K562 (cell line): ENCODE measurements around the gene HBB. TPM values are rescaled to one million over a fixed set of nuclear protein-coding genes. Genes with fewer than 3 reads are reported as not detected.

ENCODE experiments used
- DDX20 ChIP-seq: fragments of 450-650 bp; IDR thresholded peaks from 2 replicates; pipeline ENCODE4 v1.6.1; 2016; ENCODE audit warnings: missing genetic modification characterization, low read depth, mild to moderate bottlenecking, missing compliant biosample characterization, moderate library complexity
- GABPA ChIP-seq: fragments of 200-800 bp; sonication (Bioruptor generic); conservative IDR thresholded peaks from 2 replicates; pipeline ENCODE4 v1.6.1; 2016; ENCODE audit warnings: low read depth, missing genetic modification characterization, missing compliant biosample characterization
- HMG20B ChIP-seq: fragments of 250-450 bp; sonication (Bioruptor Pico); IDR thresholded peaks from 2 replicates; pipeline ENCODE4 v1.5.0; 2021; ENCODE audit warnings: mild to moderate bottlenecking
- HOMEZ ChIP-seq: fragments of 250-450 bp; sonication (Bioruptor Pico); IDR thresholded peaks from 2 replicates; pipeline ENCODE4 v1.4.0; 2020; ENCODE audit warnings: mild to moderate bottlenecking, moderate library complexity
- LCOR ChIP-seq: sonication (generic); formaldehyde crosslinking; IDR thresholded peaks from 2 replicates; pipeline ENCODE4 v1.8.0; 2022; ENCODE audit warnings: mild to moderate bottlenecking, missing genetic modification reagents
- MCM2 ChIP-seq: fragments of 450-650 bp; IDR thresholded peaks from 2 replicates; pipeline ENCODE4 v1.6.1; 2017; ENCODE audit warnings: low read depth, mild to moderate bottlenecking
- MITF ChIP-seq: IDR thresholded peaks from 2 replicates; pipeline ENCODE4 v1.6.1; 2014; ENCODE audit warnings: antibody characterized with exemption
- NCOA2 ChIP-seq, 2 experiments: fragments of 450-650 bp; IDR thresholded peaks; 2 replicates each; pipeline ENCODE4 v1.6.1; 2018; ENCODE audit warnings: mild to moderate bottlenecking in 2 of 2, moderate library complexity in 1 of 2; ENCODE audit not compliant: partially characterized antibody in 2 of 2
- NR2C1 ChIP-seq, 2 experiments: fragments of 450-650 bp; IDR thresholded peaks; 2 replicates each; pipeline ENCODE4 v1.6.1; 2017; ENCODE audit warnings: mild to moderate bottlenecking in 2 of 2, antibody characterized with exemption in 1 of 2, inconsistent platforms in 1 of 2, missing compliant biosample characterization in 1 of 2, missing genetic modification characterization in 1 of 2
- PHF21A ChIP-seq: fragments of 450-650 bp; IDR thresholded peaks from 2 replicates; pipeline ENCODE4 v1.6.1; 2017; ENCODE audit warnings: low read depth, borderline replicate concordance
- POLR2A ChIP-seq: fragments of 450-650 bp; conservative IDR thresholded peaks from 2 replicates; pipeline ENCODE4 v1.6.1; 2016
- TOE1 ChIP-seq, 2 experiments: fragments of 450-650 bp in 1 of 2; sonication (generic) in 1 of 2; formaldehyde crosslinking in 1 of 2; IDR thresholded peaks; 2 replicates each; pipeline versions ENCODE4 v1.7.1 to v1.8.0; 2016 to 2022; ENCODE audit warnings: borderline replicate concordance in 2 of 2, mild to moderate bottlenecking in 2 of 2, antibody characterized with exemption in 1 of 2, inconsistent platforms in 1 of 2, low read depth in 1 of 2, missing genetic modification reagents in 1 of 2, moderate library complexity in 1 of 2
- USF1 ChIP-seq: sonication (generic); formaldehyde crosslinking; IDR thresholded peaks from 2 replicates; pipeline ENCODE4 v1.9.0; 2022; ENCODE audit warnings: mild to moderate bottlenecking, missing genetic modification reagents
- ZNF121 ChIP-seq: sonication (generic); formaldehyde crosslinking; conservative IDR thresholded peaks from 2 replicates; pipeline ENCODE4 v1.8.0; 2022; ENCODE audit warnings: missing genetic modification reagents
- ZNF175 ChIP-seq: fragments of 200-800 bp; sonication (Bioruptor generic); IDR thresholded peaks from 2 replicates; pipeline ENCODE4 v1.6.1; 2016; ENCODE audit warnings: low read depth, mild to moderate bottlenecking, missing genetic modification characterization, missing compliant biosample characterization
- ZNF277 ChIP-seq: fragments of 250-450 bp; sonication (Bioruptor Pico); IDR thresholded peaks from 2 replicates; pipeline ENCODE4 v1.8.0; 2022; ENCODE audit warnings: inconsistent platforms, mild to moderate bottlenecking, moderate library complexity, borderline replicate concordance
- ZNF395 ChIP-seq: fragments of 200-800 bp; sonication (Bioruptor generic); IDR thresholded peaks from 2 replicates; pipeline ENCODE4 v1.6.1; 2017; ENCODE audit warnings: missing genetic modification characterization, missing compliant biosample characterization
- ZNF740 ChIP-seq, 3 experiments: fragments of 200-800 bp in 1 of 3; sonication (Bioruptor generic) in 1 of 3; sonication (generic) in 1 of 3; formaldehyde crosslinking in 1 of 3; IDR thresholded peaks; 2 replicates each; pipeline versions ENCODE4 v1.6.1 to v1.8.0; 2016 to 2022; ENCODE audit warnings: mild to moderate bottlenecking in 2 of 3, missing compliant biosample characterization in 2 of 3, missing genetic modification characterization in 2 of 3, missing genetic modification reagents in 1 of 3
- polyA plus RNA-seq, 8 experiments: library from polyadenylated mRNA; depleted of rRNA in 4 of 8; stranded (reverse) in 5 of 8; unstranded in 3 of 8; fragments of >200 nt; fragmentation: Nextera tagmentation in 2 of 8; fragmentation: Illumina TruSeq in 1 of 8; extraction: Ambion mirVana in 2 of 8; extraction: Trizol in 1 of 8; gene quantifications; 2 replicates each; pipeline versions ENCODE4 v1.2.1 to v1.2.3, GENCODE V29; 2011 to 2014; ENCODE audit warnings: inconsistent platforms in 1 of 8, missing spikeins in 1 of 8
- total RNA-seq, 7 experiments: library from RNA; depleted of rRNA in 6 of 7; stranded (reverse); fragments of >200 nt in 6 of 7; fragmentation: Illumina TruSeq in 2 of 7; extraction: Trizol in 2 of 7; gene quantifications; 2 replicates each; pipeline versions ENCODE4 v1.2.1 to v1.2.3, GENCODE V29; 2011 to 2021; ENCODE audit warnings: low replicate concordance in 1 of 7

The HBB gene
- total and polyA plus RNA-seq, 9 of the 15 experiments (the other 6 are each of a cell fraction or from before 2014, with no cell fraction given): 0.33 to 3.4 (median 1.2) TPM; not detected in 2

- TF ChIP-seq PHF21A (no peak), TOE1 (IDR thresholded peaks at IDR 0.05; ENCODE audit: borderline replicate concordance) (peak; percentile 99), TOE1 (CRISPR knock-in tag; IDR thresholded peaks at IDR 0.05; ENCODE audit: borderline replicate concordance, low read depth) (no peak), NCOA2 (IDR thresholded peaks at IDR 0.05; ENCODE audit: partially characterized antibody in 2 of 2) (no peak), NR2C1 (IDR thresholded peaks at IDR 0.05) (peak; percentile 76), NR2C1 (tag; IDR thresholded peaks at IDR 0.05) (peak; percentile 92), ZNF395 (CRISPR knock-in tag) (peak; percentile 73; the same call in 1 of the 2 replicates), LCOR (CRISPR knock-in tag) (no peak), MITF (peak; percentile 81; the same call in 1 of the 2 replicates), ZNF277 (CRISPR knock-in tag) (no peak), ZNF175 (CRISPR knock-in tag) (peak; percentile 73; the same call in 1 of the 2 replicates), DDX20 (tag) (no peak), HMG20B (no peak), MCM2 (no peak), GABPA (tag) (no peak), ZNF121 (no peak), USF1 (CRISPR knock-in tag) (peak; percentile 92), HOMEZ (CRISPR knock-in tag) (no peak), POLR2A (no peak), ZNF740 (CRISPR knock-in tag; IDR thresholded peaks at IDR 0.05) (no peak), ZNF740 (tag; IDR thresholded peaks at IDR 0.05) (peak in 1 of 2 experiments; percentile 43; a peak in 1 of 4 replicates)
Observed at GRCh38 chr11:5258543-5259262, 31.8 kb upstream of the HBB start (continued).
